Endothelial cell of umbilical vein (primary cell): ENCODE results near the gene PCBD2. TPM values are rescaled to one million over a fixed set of nuclear protein-coding genes. Genes with fewer than 3 reads are reported as not detected.

ENCODE experiments used
- BruUV-seq: library from RNA; stranded (reverse); fragments of 400-500 nt; replicated peaks from 2 replicates; lab custom pipeline; 2021; lab: Mats Ljungman, UMichigan
- CTCF ChIA-PET: fragments of 300-600, 350-600 bp; sonication (Branson Sonifier 250); formaldehyde crosslinking; loops from one replicate; lab custom pipeline; 2021; ENCODE audit warnings: antibody characterized with exemption, inconsistent platforms; lab: Charles Lee
- POLR2A ChIA-PET: fragments of 300-600, 350-600 bp; sonication (Branson Sonifier 250); formaldehyde crosslinking; loops from one replicate; lab custom pipeline; 2021; ENCODE audit warnings: antibody characterized with exemption, inconsistent platforms; lab: Charles Lee
- DNase-seq: peaks from one replicate; pipeline ENCODE4 v3.0.0-alpha.2; 2011; ENCODE audit warnings: low read depth, low spot score
- FAIRE-seq: peaks from 2 replicates; lab custom pipeline; 2011; peaks lifted over from hg19 to GRCh38; lab: Jason Lieb, UNC
- H2AFZ ChIP-seq: 2 replicates; pipeline ENCODE4 v1.6.0; 2012; ENCODE audit warnings: low read depth, low read length, control low read depth, inconsistent platforms
- H3K27ac ChIP-seq: 2 replicates; pipeline ENCODE4 v1.5.1; 2011; ENCODE audit warnings: low read depth, mild to moderate bottlenecking, control low read depth, low read length, moderate library complexity; ENCODE audit not compliant: insufficient read depth
- H3K27me3 ChIP-seq, 2 experiments: 2 replicates each; pipeline versions ENCODE4 v1.6.0 to v1.6.1; 2011; ENCODE audit warnings: low read length in 2 of 2, mixed read lengths in 1 of 2; ENCODE audit not compliant: control insufficient read depth in 2 of 2, insufficient read depth in 2 of 2
- H3K36me3 ChIP-seq, 2 experiments: 2 replicates in 1 of 2; 3 replicates in 1 of 2; pipeline ENCODE4 v1.5.1; 2011; ENCODE audit warnings: low read length in 2 of 2, mild to moderate bottlenecking in 1 of 2, moderate library complexity in 1 of 2; ENCODE audit not compliant: control insufficient read depth in 2 of 2, insufficient read depth in 2 of 2; ENCODE audit errors: extremely low read depth in 1 of 2
- H3K4me1 ChIP-seq: 3 replicates; pipeline ENCODE4 v1.5.1; 2011; ENCODE audit warnings: mild to moderate bottlenecking, low read length; ENCODE audit not compliant: control insufficient read depth, insufficient read depth; ENCODE audit errors: extremely low read depth
- H3K4me2 ChIP-seq: 2 replicates; pipeline ENCODE4 v1.6.1; 2011; ENCODE audit warnings: low read length, control low read depth, mixed read lengths; ENCODE audit not compliant: insufficient read depth
- H3K4me3 ChIP-seq, 3 experiments: fragments of 200-600 bp in 1 of 3; sonication (generic), shearing (Covaris generic) in 1 of 3; replicated peaks in 1 of 3; 2 replicates each; pipeline ENCODE4 v1.5.1; 2011 to 2016; ENCODE audit warnings: control low read depth in 3 of 3, low read length in 3 of 3, mild to moderate bottlenecking in 2 of 3, inconsistent platforms in 1 of 3, low read depth in 1 of 3, moderate library complexity in 1 of 3; ENCODE audit not compliant: insufficient read depth in 1 of 3
- H3K79me2 ChIP-seq: 2 replicates; pipeline ENCODE4 v1.6.0; 2012; ENCODE audit warnings: low read length, inconsistent platforms; ENCODE audit not compliant: control insufficient read depth, insufficient read depth
- H3K9ac ChIP-seq: replicated peaks from 2 replicates; pipeline ENCODE3; 2011; ENCODE audit warnings: low read length, control low read depth; ENCODE audit not compliant: insufficient read depth; ENCODE audit errors: extremely low read depth
- H3K9me1 ChIP-seq: replicated peaks from 3 replicates; pipeline ENCODE4 v1.6.0; 2011; ENCODE audit warnings: mild to moderate bottlenecking, low read length; ENCODE audit not compliant: control insufficient read depth, insufficient read depth; ENCODE audit errors: extremely low read depth
- H3K9me3 ChIP-seq: replicated peaks from 2 replicates; pipeline ENCODE4 v1.5.1; 2012; ENCODE audit warnings: low read length, inconsistent platforms; ENCODE audit not compliant: control insufficient read depth, insufficient read depth
- H4K20me1 ChIP-seq: replicated peaks from 2 replicates; pipeline ENCODE3; 2011; ENCODE audit warnings: mild to moderate bottlenecking, low read length; ENCODE audit not compliant: control insufficient read depth, insufficient read depth; ENCODE audit errors: extremely low read depth
- EZH2 ChIP-seq: IDR thresholded peaks from 2 replicates; pipeline ENCODE4 v1.6.1; 2012; ENCODE audit warnings: borderline replicate concordance, low read depth, mild to moderate bottlenecking, moderate library complexity, low read length, inconsistent platforms; ENCODE audit not compliant: severe bottlenecking
- FOS ChIP-seq: IDR thresholded peaks from 2 replicates; pipeline ENCODE4 v1.6.1; 2011; ENCODE audit warnings: mild to moderate bottlenecking, low read length, moderate library complexity, borderline replicate concordance; ENCODE audit not compliant: insufficient read depth
- GATA2 ChIP-seq: IDR thresholded peaks from 2 replicates; pipeline ENCODE4 v1.7.0; 2011; ENCODE audit warnings: low read depth, mild to moderate bottlenecking, moderate library complexity, mixed read lengths, low read length; ENCODE audit not compliant: insufficient read length, insufficient read depth
- JUN ChIP-seq: IDR thresholded peaks from 2 replicates; pipeline ENCODE4 v1.6.1; 2011; ENCODE audit warnings: borderline replicate concordance, low read depth; ENCODE audit not compliant: insufficient read length, insufficient read depth
- MYC ChIP-seq: IDR thresholded peaks from one replicate; pipeline ENCODE4 v1.6.1; 2011; ENCODE audit warnings: mild to moderate bottlenecking, low read depth, low read length
- POLR2A ChIP-seq: IDR thresholded peaks from 2 replicates; pipeline ENCODE4 v1.6.1; 2012; ENCODE audit warnings: low read depth, mild to moderate bottlenecking, control low read depth, low read length
- POLR2AphosphoS5 ChIP-seq: IDR thresholded peaks from 2 replicates; pipeline ENCODE4 v1.6.1; 2012; ENCODE audit warnings: low read depth, mild to moderate bottlenecking, control low read depth, low read length, moderate library complexity; ENCODE audit not compliant: insufficient read depth
- dilution Hi-C: fragments of 300-500 bp; cut with MboI; formaldehyde crosslinking; loops from one replicate; pipeline ENCODE4 v1.15.0; 2019; ENCODE audit warnings: low sequenced_read_pairs; ENCODE audit not compliant: extremely low pct_ligation_motif_present
- intact Hi-C: fragments of 100-400 bp; cut with micrococcal nuclease; formaldehyde crosslinking; loops from one replicate; pipeline ENCODE4 v1.10.0; 2022
- polyA plus RNA-seq, 4 experiments: library from polyadenylated mRNA; depleted of rRNA in 3 of 4; stranded (reverse) in 3 of 4; unstranded in 1 of 4; fragments of >200 nt; gene quantifications; 2 replicates each; pipeline versions ENCODE4 v1.2.1 to v1.2.3, GENCODE V29; 2011 to 2012; ENCODE audit warnings: missing spikeins in 1 of 4
- total RNA-seq: library from RNA; stranded (reverse); gene quantifications from 2 replicates; pipeline ENCODE4 v1.2.3, GENCODE V29; 2021
- TF ChIP-seq, protein P1 (sequence below): IDR thresholded peaks from 2 replicates; pipeline ENCODE4 v1.6.1; 2011; ENCODE audit not compliant: insufficient read depth, insufficient read length
- TF ChIP-seq, protein P2 (sequence below), 2 donors: IDR thresholded peaks; 1 replicate in 1 of 2; 2 replicates in 1 of 2; pipeline ENCODE4 v1.5.1; 2011; ENCODE audit warnings: low read length in 2 of 2, mild to moderate bottlenecking in 2 of 2, moderate library complexity in 2 of 2, control low read depth in 1 of 2, inconsistent platforms in 1 of 2, low read depth in 1 of 2; ENCODE audit not compliant: insufficient read depth in 1 of 2; ENCODE audit errors: extremely low read depth in 1 of 2

Gene PCBD2
- total and polyA plus RNA-seq, 2 donors (not counting 3 experiments of a cell fraction or from before 2014, with no cell fraction given): 4.0 to 10.7 TPM

DNA sequence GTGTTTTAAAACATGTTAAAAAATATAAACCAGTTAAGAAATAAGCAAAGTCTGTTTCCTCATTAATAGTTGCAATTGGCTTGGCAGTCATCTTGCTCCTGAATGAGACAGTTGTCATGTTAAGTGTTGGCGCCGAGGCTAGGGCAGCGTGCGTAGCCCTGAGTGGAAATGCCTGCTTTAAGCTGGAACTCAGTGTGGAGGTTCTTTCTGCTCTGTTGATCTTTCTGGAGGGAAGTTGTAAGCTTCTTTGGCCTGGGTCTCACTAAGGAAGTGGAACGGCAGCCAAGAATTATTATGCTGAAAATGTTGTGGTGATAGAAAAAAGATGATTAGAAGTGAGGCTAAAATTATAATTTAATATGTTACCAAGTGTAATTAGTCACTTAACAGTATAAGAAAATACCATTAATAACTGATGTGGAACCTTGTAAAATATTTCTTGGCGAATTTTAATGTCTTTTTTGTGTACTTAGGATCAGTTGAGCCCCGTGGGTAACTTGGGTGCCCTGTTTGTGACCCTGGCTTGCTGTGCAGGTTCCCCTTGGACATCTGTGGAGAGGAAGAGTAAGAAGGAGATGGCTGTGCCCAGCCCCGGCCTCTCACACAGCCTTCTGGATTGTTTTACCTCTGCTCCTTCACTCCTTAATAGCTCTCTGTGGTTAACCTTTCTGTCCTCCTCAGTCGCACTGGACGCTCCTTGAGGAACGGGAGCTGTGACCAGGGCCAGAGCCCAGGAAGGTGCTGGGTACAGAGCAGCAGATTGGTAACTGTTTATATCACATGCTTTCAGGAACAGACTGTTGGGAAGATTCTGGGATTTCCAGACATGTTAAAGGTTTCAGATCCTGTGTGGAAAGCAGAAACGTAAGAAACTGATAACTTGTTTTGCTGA, 31.0 kb downstream of the PCBD2 start:
- FAIRE-seq: no peak
- H3K4me2 ChIP-seq: no peak overlapping the region
- H3K4me1 ChIP-seq: no peaks in the 10 kb centered on the region
- ChIA-PET CTCF (no interaction called here), POLR2A (no interaction called here)
- no peaks in the 10 kb centered on the region for H3K79me2 ChIP-seq
- intact Hi-C loops: no loop called here
- no peaks in the 10 kb centered on the region for H4K20me1 ChIP-seq
- no peak overlapping the region for H3K9ac ChIP-seq
- no peaks in the 10 kb centered on the region for H3K9me3 ChIP-seq
- no TSS peak for BruUV-seq
- TF ChIP-seq EZH2 (no peak), JUN (no peak), MYC (no peak), FOS (no peak), POLR2A (no peak), GATA2 (no peak), POLR2AphosphoS5 (no peak)
- TF ChIP-seq, protein P1, sequence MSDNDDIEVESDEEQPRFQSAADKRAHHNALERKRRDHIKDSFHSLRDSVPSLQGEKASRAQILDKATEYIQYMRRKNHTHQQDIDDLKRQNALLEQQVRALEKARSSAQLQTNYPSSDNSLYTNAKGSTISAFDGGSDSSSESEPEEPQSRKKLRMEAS: no peak
- TF ChIP-seq, protein P2, sequence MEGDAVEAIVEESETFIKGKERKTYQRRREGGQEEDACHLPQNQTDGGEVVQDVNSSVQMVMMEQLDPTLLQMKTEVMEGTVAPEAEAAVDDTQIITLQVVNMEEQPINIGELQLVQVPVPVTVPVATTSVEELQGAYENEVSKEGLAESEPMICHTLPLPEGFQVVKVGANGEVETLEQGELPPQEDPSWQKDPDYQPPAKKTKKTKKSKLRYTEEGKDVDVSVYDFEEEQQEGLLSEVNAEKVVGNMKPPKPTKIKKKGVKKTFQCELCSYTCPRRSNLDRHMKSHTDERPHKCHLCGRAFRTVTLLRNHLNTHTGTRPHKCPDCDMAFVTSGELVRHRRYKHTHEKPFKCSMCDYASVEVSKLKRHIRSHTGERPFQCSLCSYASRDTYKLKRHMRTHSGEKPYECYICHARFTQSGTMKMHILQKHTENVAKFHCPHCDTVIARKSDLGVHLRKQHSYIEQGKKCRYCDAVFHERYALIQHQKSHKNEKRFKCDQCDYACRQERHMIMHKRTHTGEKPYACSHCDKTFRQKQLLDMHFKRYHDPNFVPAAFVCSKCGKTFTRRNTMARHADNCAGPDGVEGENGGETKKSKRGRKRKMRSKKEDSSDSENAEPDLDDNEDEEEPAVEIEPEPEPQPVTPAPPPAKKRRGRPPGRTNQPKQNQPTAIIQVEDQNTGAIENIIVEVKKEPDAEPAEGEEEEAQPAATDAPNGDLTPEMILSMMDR (IDR thresholded peaks at IDR 0.05; ENCODE audit: extremely low read depth in 1 of 2, insufficient read depth in 1 of 2, low read depth in 1 of 2, low read length in 2 of 2): no peak
- no peak overlapping the region for H2AFZ ChIP-seq
- H3K9me1 ChIP-seq: no peaks in the 10 kb centered on the region
- no peaks in the 10 kb centered on the region for H3K36me3 ChIP-seq
- DNase-seq: peak; percentile 35
- H3K27me3 ChIP-seq: no peaks in the 10 kb centered on the region
- H3K4me3 ChIP-seq: no peak overlapping the region
- dilution Hi-C loops: no loop called here
- no peak overlapping the region for H3K27ac ChIP-seq
